CD4-positive, alpha-beta T cell treated with Interleukin-17A for 1 hour (primary cell): ENCODE measurements around the gene SMIM23.

Source experiments
- DNase-seq: peaks from one replicate; pipeline ENCODE4 v3.0.0-alpha.2; 2020

The SMIM23 gene

DNA sequence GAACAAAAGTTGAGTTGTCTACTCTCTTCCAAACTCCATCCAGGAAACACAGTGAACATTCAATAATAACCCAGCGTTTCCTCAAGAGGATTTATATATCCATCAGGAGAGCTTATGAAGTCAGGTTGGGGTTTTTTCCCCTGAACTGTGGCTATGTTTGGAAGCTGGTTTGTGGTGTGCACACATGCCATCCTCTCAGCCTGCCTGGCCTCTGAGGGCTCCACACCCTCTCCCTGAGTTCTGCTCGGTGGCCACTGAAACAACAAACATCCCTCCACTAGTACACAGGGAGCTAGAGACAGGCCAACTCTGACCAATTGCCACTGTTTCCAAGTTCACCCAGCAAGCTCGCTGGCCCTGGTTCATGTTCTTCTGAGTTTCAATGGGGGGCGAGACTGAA, 35.7 kb downstream of the SMIM23 start:
- DNase-seq = no peak

DNA sequence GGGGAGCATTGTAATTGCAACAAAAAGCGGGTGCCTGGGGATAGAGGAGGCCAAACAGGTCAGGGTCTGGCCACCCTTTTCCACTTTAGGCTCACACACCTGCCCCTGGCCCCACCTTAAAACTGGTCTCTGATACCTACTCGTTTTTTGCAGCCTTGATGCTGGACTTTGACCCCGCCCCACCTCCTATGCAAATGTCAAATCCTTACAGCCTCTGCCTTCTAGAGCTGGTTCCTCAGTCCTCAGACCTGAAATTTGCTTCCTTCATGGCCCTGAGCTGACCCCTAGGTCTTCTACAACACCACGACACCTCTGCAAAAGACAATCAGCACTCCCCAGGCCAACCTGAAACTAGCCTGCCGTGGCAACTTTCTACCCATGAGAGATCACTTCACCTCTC, 37.7 kb downstream of the SMIM23 start:
- DNase-seq = no peak

DNA sequence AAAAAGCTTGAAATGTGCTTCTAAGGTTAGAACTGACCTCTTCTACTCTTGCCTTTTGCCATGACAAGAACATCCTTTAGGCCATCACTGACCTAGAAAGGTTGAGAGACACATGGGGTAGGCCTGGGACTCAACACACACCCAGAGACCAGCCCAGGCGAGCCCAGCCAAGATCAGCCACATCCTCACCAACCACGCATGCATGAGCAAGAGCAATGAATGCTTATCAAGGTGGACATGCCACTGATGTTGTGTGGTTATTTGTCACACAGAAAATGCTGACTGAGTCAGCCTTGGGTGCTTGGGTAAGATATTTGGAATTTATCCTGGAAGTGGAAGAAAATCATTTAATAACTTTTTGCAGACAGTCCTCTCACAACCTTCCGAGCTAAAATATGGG, 39.4 kb downstream of the SMIM23 start:
- no peak for DNase-seq

GRCh38 chr5:171826132-171826531, 40.5 kb downstream of the SMIM23 start:
- DNase-seq = no peak

GRCh38 chr5:171827162-171827561, 41.5 kb downstream of the SMIM23 start:
- DNase-seq = no peak

- no peak for DNase-seq
Measured at GRCh38 chr5:171830686-171831085, 45.1 kb downstream of the SMIM23 start.

- DNase-seq = no peak
Measured at GRCh38 chr5:171832775-171833174, 47.2 kb downstream of the SMIM23 start.

DNA sequence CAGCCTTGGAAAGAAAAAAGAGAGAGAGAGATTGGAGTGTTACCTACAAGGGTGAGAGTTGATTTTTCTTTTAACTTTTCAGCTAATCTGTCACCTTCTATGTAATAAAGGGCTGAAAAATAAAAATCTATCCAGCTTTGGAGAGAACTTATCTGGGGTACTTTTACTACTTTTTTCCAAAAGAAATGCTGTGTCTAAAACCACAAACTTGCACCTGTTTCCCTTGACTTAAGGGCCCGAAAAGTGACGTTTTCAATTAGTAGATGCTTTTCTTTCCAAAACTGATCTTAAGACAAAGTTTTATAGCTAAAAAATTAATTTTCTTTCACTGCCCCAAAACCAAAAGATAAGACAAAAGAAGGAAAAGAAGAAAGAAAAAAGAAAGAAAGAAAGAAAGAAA, 48.8 kb downstream of the SMIM23 start:
- no peak for DNase-seq

- DNase-seq = no peak
Measured at GRCh38 chr5:171835066-171835465, 49.4 kb downstream of the SMIM23 start.

DNA sequence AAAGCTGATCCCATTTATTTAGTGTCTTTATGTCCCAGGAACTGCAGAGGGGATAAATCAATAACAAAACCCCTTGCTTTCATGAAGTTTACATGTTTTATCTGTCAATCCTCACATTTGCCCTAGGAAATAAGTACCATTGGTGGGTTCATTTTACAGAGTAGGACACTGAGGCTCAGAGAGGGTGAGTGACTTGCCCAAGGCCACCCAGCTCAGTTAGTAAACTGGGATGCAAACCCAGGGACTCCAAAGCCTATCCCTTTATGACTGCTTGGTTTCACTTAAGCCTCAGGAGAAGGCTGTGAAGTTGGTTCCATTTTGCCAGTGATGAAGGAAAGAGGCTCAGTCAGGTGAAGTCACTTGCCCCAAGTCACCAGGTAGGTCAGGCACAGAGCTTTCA, 51.9 kb downstream of the SMIM23 start:
- DNase-seq = no peak

- no peak for DNase-seq
Measured at GRCh38 chr5:171838066-171838465, 52.4 kb downstream of the SMIM23 start.

- DNase-seq = no peak
Measured at GRCh38 chr5:171839112-171839511, 53.5 kb downstream of the SMIM23 start.

DNA sequence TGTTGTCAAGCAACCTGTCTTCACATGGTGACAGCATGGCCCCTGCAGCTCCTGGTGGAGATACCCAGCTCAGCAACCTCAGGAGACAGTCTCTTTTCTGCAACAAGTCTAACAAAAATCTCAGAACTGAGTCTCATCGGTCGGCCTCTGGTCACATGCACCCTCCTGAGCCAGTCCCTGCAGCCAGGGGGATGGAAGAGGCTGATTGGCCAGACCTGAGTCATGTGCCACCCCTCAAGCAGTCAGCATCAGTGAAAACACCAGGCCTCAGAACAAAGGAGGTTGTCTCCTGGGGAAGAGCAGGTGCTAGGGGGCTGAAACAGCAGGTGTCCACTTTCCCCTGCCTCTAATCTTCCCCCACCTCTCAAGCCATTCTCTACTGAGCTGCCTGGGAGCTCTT, 54.4 kb downstream of the SMIM23 start:
- no peak for DNase-seq
